ENCODE data around the gene PID1.

DNA sequence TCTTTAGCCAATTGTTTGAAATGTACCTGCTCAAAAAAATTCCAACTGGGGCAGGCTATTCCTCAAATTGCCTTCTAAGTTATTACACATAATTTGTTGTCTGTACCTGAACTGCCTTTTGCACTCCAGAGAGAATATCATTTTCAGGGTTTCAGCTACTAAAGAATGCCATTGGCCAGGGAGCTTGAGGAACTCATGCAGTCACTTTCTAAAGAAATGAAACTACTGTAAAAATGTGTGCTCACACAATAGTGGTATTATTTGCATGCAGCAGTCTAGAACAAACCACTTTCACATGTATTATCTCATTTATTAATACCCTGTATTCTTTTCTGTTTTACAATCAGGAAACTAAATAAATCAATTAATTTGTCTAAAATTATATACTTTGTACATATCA is 152.2 kb downstream of the PID1 start:
- TF ChIP-seq, protein P1, sequence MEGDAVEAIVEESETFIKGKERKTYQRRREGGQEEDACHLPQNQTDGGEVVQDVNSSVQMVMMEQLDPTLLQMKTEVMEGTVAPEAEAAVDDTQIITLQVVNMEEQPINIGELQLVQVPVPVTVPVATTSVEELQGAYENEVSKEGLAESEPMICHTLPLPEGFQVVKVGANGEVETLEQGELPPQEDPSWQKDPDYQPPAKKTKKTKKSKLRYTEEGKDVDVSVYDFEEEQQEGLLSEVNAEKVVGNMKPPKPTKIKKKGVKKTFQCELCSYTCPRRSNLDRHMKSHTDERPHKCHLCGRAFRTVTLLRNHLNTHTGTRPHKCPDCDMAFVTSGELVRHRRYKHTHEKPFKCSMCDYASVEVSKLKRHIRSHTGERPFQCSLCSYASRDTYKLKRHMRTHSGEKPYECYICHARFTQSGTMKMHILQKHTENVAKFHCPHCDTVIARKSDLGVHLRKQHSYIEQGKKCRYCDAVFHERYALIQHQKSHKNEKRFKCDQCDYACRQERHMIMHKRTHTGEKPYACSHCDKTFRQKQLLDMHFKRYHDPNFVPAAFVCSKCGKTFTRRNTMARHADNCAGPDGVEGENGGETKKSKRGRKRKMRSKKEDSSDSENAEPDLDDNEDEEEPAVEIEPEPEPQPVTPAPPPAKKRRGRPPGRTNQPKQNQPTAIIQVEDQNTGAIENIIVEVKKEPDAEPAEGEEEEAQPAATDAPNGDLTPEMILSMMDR (IDR thresholded peaks at IDR 0.05) = no peak
- TF ChIP-seq POLR2AphosphoS5 (IDR thresholded peaks at IDR 0.05) = no peak
